Measurements from ENCODE around the gene THADA.

THADA gene

GRCh38 chr2:43199492-43200488 lies 396.0 kb downstream of the THADA start:
- TF ChIP-seq CTCF (conservative IDR thresholded peaks at IDR 0.05; ENCODE audit: low read depth, low read length) = no peak
- no peak for DNase-seq (ENCODE audit: low read depth)
- H3K4me3 ChIP-seq (ENCODE audit: low read depth, low read length) = no peak overlapping the region

DNA sequence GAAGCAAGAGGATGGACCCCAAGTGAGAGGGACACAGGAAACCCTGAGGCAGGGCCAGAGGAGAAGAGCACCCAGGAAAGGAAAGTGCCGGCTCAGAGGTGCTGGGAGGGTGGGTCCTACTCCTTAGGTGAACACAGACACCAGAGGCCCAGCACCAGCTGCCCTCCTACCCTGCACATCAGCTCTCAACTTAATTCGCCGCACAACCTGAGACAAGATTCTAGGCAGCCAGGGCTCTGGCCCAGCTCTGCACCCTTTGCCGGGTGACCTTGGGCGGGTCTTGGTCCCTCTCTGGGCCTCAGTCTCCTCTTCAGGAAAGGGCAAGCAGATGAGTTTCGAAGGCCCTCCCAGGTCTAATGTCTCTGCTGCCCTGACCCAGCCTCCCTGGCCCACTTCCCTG lies 397.6 kb downstream of the THADA start:
- TF ChIP-seq CTCF (conservative IDR thresholded peaks at IDR 0.05; ENCODE audit: low read depth, low read length) = no peak
- DNase-seq (ENCODE audit: low read depth) = no peak
- no peak overlapping the region for H3K4me3 ChIP-seq (ENCODE audit: low read depth, low read length)

GRCh38 chr2:43197588-43197896 lies 398.3 kb downstream of the THADA start:
- no peak for DNase-seq (ENCODE audit: low read depth)
- H3K4me3 ChIP-seq (ENCODE audit: low read depth, low read length) = no peak overlapping the region
- TF ChIP-seq CTCF (conservative IDR thresholded peaks at IDR 0.05; ENCODE audit: low read depth, low read length) = no peak

GRCh38 chr2:43196768-43197587 lies 398.9 kb downstream of the THADA start:
- no peak for TF ChIP-seq CTCF (conservative IDR thresholded peaks at IDR 0.05; ENCODE audit: low read depth, low read length)
- no peak overlapping the region for H3K4me3 ChIP-seq (ENCODE audit: low read depth, low read length)
- no peak for DNase-seq (ENCODE audit: low read depth)

GRCh38 chr2:43194121-43194869 lies 401.5 kb downstream of the THADA start:
- no peak for TF ChIP-seq CTCF (conservative IDR thresholded peaks at IDR 0.05; ENCODE audit: low read depth, low read length)
- DNase-seq (ENCODE audit: low read depth) = no peak
- no peak overlapping the region for H3K4me3 ChIP-seq (ENCODE audit: low read depth, low read length)

DNA sequence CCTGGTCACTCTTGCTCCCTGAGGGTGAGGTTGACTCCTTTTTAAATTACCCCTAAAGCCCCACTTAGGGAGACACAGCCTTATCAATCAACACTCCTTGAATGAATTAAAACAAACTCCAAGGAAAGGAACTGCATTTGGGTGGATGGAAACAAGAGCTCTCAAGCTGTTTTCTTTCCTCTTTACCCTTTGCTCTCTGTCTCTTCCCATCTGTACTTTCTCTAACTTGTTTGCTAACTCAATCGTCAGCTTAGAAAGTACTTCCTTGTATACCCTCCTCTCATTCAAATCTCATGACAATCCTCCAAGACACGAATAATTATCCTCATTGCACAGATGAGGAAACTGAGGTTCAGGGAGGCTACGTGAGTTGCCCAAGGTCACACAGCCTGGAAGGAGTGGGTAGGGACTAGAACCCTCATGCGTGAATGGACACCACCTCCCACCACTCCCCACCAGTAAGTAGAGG lies 402.2 kb downstream of the THADA start:
- DNase-seq (ENCODE audit: low read depth) = no peak
- H3K4me3 ChIP-seq (ENCODE audit: low read depth, low read length) = no peak overlapping the region
- no peak for TF ChIP-seq CTCF (conservative IDR thresholded peaks at IDR 0.05; ENCODE audit: low read depth, low read length)
